Measurements from ENCODE around the gene GTF2A1L.
"Not testable (repeated sequence)": the region's sequence is repeated elsewhere in the genome, so short reads cannot be mapped to it uniquely, and the experiment has no call there.

Gene GTF2A1L

GRCh38 chr2:48613211-48613610 is 4.4 kb upstream of the GTF2A1L start:
- DNase-seq: no peak

- not testable (repeated sequence) for DNase-seq
Measured at GRCh38 chr2:48614581-48614980, 3.1 kb upstream of the GTF2A1L start.

- no peak for DNase-seq
Measured at GRCh38 chr2:48619526-48619925, 1.9 kb downstream of the GTF2A1L start.

GRCh38 chr2:48620604-48621003 is 2.9 kb downstream of the GTF2A1L start:
- no peak for DNase-seq

- DNase-seq: not testable (repeated sequence)
Measured at GRCh38 chr2:48622691-48623090, 5.0 kb downstream of the GTF2A1L start.

- DNase-seq: no peak
Measured at GRCh38 chr2:48624696-48625095, 7.0 kb downstream of the GTF2A1L start.

- no peak for DNase-seq
Measured at GRCh38 chr2:48626047-48626446, 8.4 kb downstream of the GTF2A1L start.

GRCh38 chr2:48633143-48633542 is 15.5 kb downstream of the GTF2A1L start:
- DNase-seq: no peak

- no peak for DNase-seq
Measured at GRCh38 chr2:48635786-48636185, 18.1 kb downstream of the GTF2A1L start.

- no peak for DNase-seq
Measured at GRCh38 chr2:48638261-48638660, 20.6 kb downstream of the GTF2A1L start.

GRCh38 chr2:48651158-48651790 is 33.6 kb downstream of the GTF2A1L start:
- DNase-seq: no peak

- DNase-seq: no peak
Measured at GRCh38 chr2:48668992-48669391, 51.3 kb downstream of the GTF2A1L start.

- DNase-seq: no peak
Measured at GRCh38 chr2:48673581-48673980, 55.9 kb downstream of the GTF2A1L start.

- DNase-seq: no peak
Measured at GRCh38 chr2:48674933-48675332, 57.3 kb downstream of the GTF2A1L start.

- no peak for DNase-seq
Measured at GRCh38 chr2:48677450-48677849, 59.8 kb downstream of the GTF2A1L start.

- no peak for DNase-seq
Measured at GRCh38 chr2:48685126-48685525, 67.5 kb downstream of the GTF2A1L start.

GRCh38 chr2:48691935-48692691 is 74.5 kb downstream of the GTF2A1L start:
- DNase-seq: no peak

GRCh38 chr2:48693066-48693465 is 75.4 kb downstream of the GTF2A1L start:
- DNase-seq: no peak

- DNase-seq: no peak
Measured at GRCh38 chr2:48693645-48694044, 76.0 kb downstream of the GTF2A1L start.

GRCh38 chr2:48694149-48694548 is 76.5 kb downstream of the GTF2A1L start:
- no peak for DNase-seq

GRCh38 chr2:48695991-48696390 is 78.3 kb downstream of the GTF2A1L start:
- no peak for DNase-seq

- no peak for DNase-seq
Measured at GRCh38 chr2:48696881-48697280, 79.2 kb downstream of the GTF2A1L start.

GRCh38 chr2:48699348-48699930 is 81.8 kb downstream of the GTF2A1L start:
- DNase-seq: no peak

- not testable (repeated sequence) for DNase-seq
Measured at GRCh38 chr2:48703621-48704020, 86.0 kb downstream of the GTF2A1L start.

All from central memory CD4-positive, alpha-beta T cell (primary cell).